H1 (cell line): Measurements from ENCODE around the gene INSYN1. TPM values are rescaled to one million over a fixed set of nuclear protein-coding genes. Genes with fewer than 3 reads are reported as not detected.

ENCODE experiments used
- CTCF ChIA-PET: fragments of 300-600 bp; sonication (Branson Sonifier 250); formaldehyde crosslinking; loops from one replicate; lab custom pipeline; 2021; ENCODE audit not compliant: partially characterized antibody; lab: Charles Lee
- POLR2A ChIA-PET: fragments of 300-600 bp; sonication (Branson Sonifier 250); formaldehyde crosslinking; loops from one replicate; lab custom pipeline; 2021; ENCODE audit warnings: inconsistent platforms; ENCODE audit not compliant: partially characterized antibody; lab: Charles Lee
- DNase-seq, 2 experiments: peaks; one replicate each; pipeline versions ENCODE4 v3.0.0 to v3.0.0-alpha.2; 2010 to 2022; ENCODE audit warnings: low spot score in 2 of 2, low read depth in 1 of 2, mixed read lengths in 1 of 2
- FAIRE-seq: peaks from 2 replicates; lab custom pipeline; 2011; peaks lifted over from hg19 to GRCh38; lab: Jason Lieb, UNC
- H2AFZ ChIP-seq: 2 replicates; pipeline ENCODE4 v1.8.1; 2012; ENCODE audit warnings: low read length, inconsistent platforms
- H2AK5ac ChIP-seq: 2 replicates; pipeline ENCODE4 v1.6.1; 2013; ENCODE audit warnings: low read depth, low read length
- H2BK120ac ChIP-seq: replicated peaks from 2 replicates; pipeline ENCODE3; 2013; ENCODE audit warnings: low read depth, low read length, inconsistent platforms
- H2BK12ac ChIP-seq: 2 replicates; pipeline ENCODE4 v1.6.1; 2013; ENCODE audit warnings: low read depth, low read length
- H2BK15ac ChIP-seq: 2 replicates; pipeline ENCODE4 v1.6.1; 2013; ENCODE audit warnings: low read length
- H2BK20ac ChIP-seq: 2 replicates; pipeline ENCODE4 v1.6.1; 2013; ENCODE audit warnings: low read length
- H2BK5ac ChIP-seq: 2 replicates; pipeline ENCODE4 v1.6.1; 2013; ENCODE audit warnings: low read depth, low read length
- H3K14ac ChIP-seq: 2 replicates; pipeline ENCODE4 v1.6.1; 2013; ENCODE audit warnings: inconsistent platforms; ENCODE audit not compliant: insufficient read length
- H3K18ac ChIP-seq: 2 replicates; pipeline ENCODE4 v1.6.1; 2013; ENCODE audit warnings: low read length; ENCODE audit errors: extremely low read depth
- H3K23ac ChIP-seq: 2 replicates; pipeline ENCODE4 v1.6.1; 2013; ENCODE audit warnings: inconsistent platforms; ENCODE audit not compliant: insufficient read length
- H3K23me2 ChIP-seq: 2 replicates; pipeline ENCODE4 v1.6.1; 2013; ENCODE audit warnings: low read depth, low read length
- H3K27ac ChIP-seq: 2 replicates; pipeline ENCODE4 v1.6.1; 2011; ENCODE audit warnings: low read depth, low read length, inconsistent platforms
- H3K27me3 ChIP-seq, 4 experiments: replicated peaks in 1 of 4; 1 replicate in 1 of 4; 2 replicates in 3 of 4; pipeline versions ENCODE4 v1.6.1 to v1.8.1; 2011 to 2013; ENCODE audit warnings: low read length in 3 of 4, mild to moderate bottlenecking in 3 of 4, inconsistent platforms in 2 of 4, mixed read lengths in 2 of 4, moderate library complexity in 1 of 4; ENCODE audit not compliant: control insufficient read depth in 3 of 4, insufficient read depth in 3 of 4; ENCODE audit errors: extremely low read depth in 1 of 4
- H3K36me3 ChIP-seq, 4 experiments: 2 replicates each; pipeline versions ENCODE4 v1.6.1 to v1.8.1; 2011 to 2013; ENCODE audit warnings: mild to moderate bottlenecking in 4 of 4, low read length in 3 of 4, moderate library complexity in 2 of 4, control low read depth in 1 of 4, inconsistent platforms in 1 of 4; ENCODE audit not compliant: insufficient read depth in 4 of 4, control insufficient read depth in 2 of 4
- H3K4ac ChIP-seq: replicated peaks from 2 replicates; pipeline ENCODE3; 2013; ENCODE audit warnings: low read length, low read depth, mixed read lengths, inconsistent platforms; ENCODE audit not compliant: insufficient read length
- H3K4me1 ChIP-seq, 4 experiments: replicated peaks in 1 of 4; 1 replicate in 1 of 4; 2 replicates in 3 of 4; pipeline versions ENCODE4 v1.6.1 to v1.8.1; 2011 to 2013; ENCODE audit warnings: low read length in 3 of 4, inconsistent platforms in 2 of 4, mixed read lengths in 1 of 4; ENCODE audit not compliant: insufficient read depth in 4 of 4, control insufficient read depth in 3 of 4
- H3K4me2 ChIP-seq, 2 experiments: 2 replicates each; pipeline versions ENCODE4 v1.6.1 to v1.8.1; 2011 to 2013; ENCODE audit warnings: low read depth in 2 of 2, low read length in 2 of 2, control low read depth in 1 of 2, inconsistent platforms in 1 of 2, mild to moderate bottlenecking in 1 of 2; ENCODE audit not compliant: insufficient read depth in 1 of 2
- H3K4me3 ChIP-seq, 4 experiments: fragments of 200-600, 300-600 bp in 1 of 4; sonication (generic), shearing (Covaris generic), sonication (Bioruptor Twin) in 1 of 4; 2 replicates each; pipeline versions ENCODE4 v1.5.1 to v1.8.1; 2011 to 2016; ENCODE audit warnings: low read length in 4 of 4, low read depth in 3 of 4, control low read depth in 2 of 4, inconsistent platforms in 2 of 4, mild to moderate bottlenecking in 2 of 4, mixed read lengths in 1 of 4, moderate library complexity in 1 of 4; ENCODE audit not compliant: insufficient read depth in 2 of 4; ENCODE audit errors: extremely low read depth in 1 of 4
- H3K56ac ChIP-seq: replicated peaks from 2 replicates; pipeline ENCODE3; 2013; ENCODE audit warnings: low read depth, mild to moderate bottlenecking, mixed read lengths, low read length, inconsistent platforms; ENCODE audit not compliant: insufficient read length
- H3K79me1 ChIP-seq: 2 replicates; pipeline ENCODE4 v1.6.1; 2013; ENCODE audit warnings: low read depth, low read length, control low read depth
- H3K79me2 ChIP-seq, 2 experiments: 2 replicates each; pipeline versions ENCODE4 v1.6.1 to v1.8.1; 2012 to 2013; ENCODE audit warnings: low read length in 2 of 2, mild to moderate bottlenecking in 2 of 2, inconsistent platforms in 1 of 2; ENCODE audit not compliant: insufficient read depth in 2 of 2, control insufficient read depth in 1 of 2
- H3K9ac ChIP-seq, 4 experiments: replicated peaks in 1 of 4; 1 replicate in 1 of 4; 2 replicates in 3 of 4; pipeline versions ENCODE4 v1.6.1 to v1.8.1; 2011 to 2013; ENCODE audit warnings: low read depth in 3 of 4, low read length in 3 of 4, control low read depth in 2 of 4, mild to moderate bottlenecking in 2 of 4, moderate library complexity in 2 of 4, inconsistent platforms in 1 of 4; ENCODE audit errors: extremely low read depth in 1 of 4
- H3K9me3 ChIP-seq, 2 experiments: 2 replicates each; pipeline versions ENCODE4 v1.6.1 to v1.8.1; 2012 to 2013; ENCODE audit warnings: mild to moderate bottlenecking in 2 of 2, moderate library complexity in 2 of 2, control low read depth in 1 of 2, inconsistent platforms in 1 of 2, low read depth in 1 of 2, low read length in 1 of 2, mixed read lengths in 1 of 2; ENCODE audit not compliant: insufficient read depth in 2 of 2
- H4K20me1 ChIP-seq, 2 experiments: replicated peaks in 1 of 2; 2 replicates each; pipeline versions ENCODE3 to v1.8.1; 2011 to 2013; ENCODE audit warnings: inconsistent platforms in 2 of 2, low read length in 2 of 2, mild to moderate bottlenecking in 1 of 2; ENCODE audit not compliant: insufficient read depth in 2 of 2, control insufficient read depth in 1 of 2
- H4K5ac ChIP-seq: 2 replicates; pipeline ENCODE4 v1.6.1; 2013; ENCODE audit warnings: low read length, low read depth, mixed read lengths, inconsistent platforms; ENCODE audit not compliant: insufficient read length
- H4K8ac ChIP-seq: 2 replicates; pipeline ENCODE4 v1.8.0; 2013; ENCODE audit warnings: mild to moderate bottlenecking, moderate library complexity, low read length, inconsistent platforms; ENCODE audit not compliant: insufficient read depth; ENCODE audit errors: extremely low read depth
- H4K91ac ChIP-seq: replicated peaks from 2 replicates; pipeline ENCODE3; 2013; ENCODE audit warnings: low read length, mixed read lengths, inconsistent platforms; ENCODE audit not compliant: insufficient read length
- ASH2L ChIP-seq: fragments of 200-600, 300-600 bp; sonication (generic); IDR thresholded peaks from one replicate; pipeline ENCODE4 v1.7.1; 2017; ENCODE audit warnings: low read length
- BRCA1 ChIP-seq: IDR thresholded peaks from 2 replicates; pipeline ENCODE4 v1.6.1; 2012; ENCODE audit warnings: low read depth, low read length, improper control_type of control experiment
- CEBPB ChIP-seq: IDR thresholded peaks from 2 replicates; pipeline ENCODE4 v1.6.1; 2012; ENCODE audit warnings: low read depth, low read length
- GTF2F1 ChIP-seq: IDR thresholded peaks from 2 replicates; pipeline ENCODE4 v1.6.1; 2012; ENCODE audit warnings: low read depth, low read length, improper control_type of control experiment, borderline replicate concordance
- JUN ChIP-seq: IDR thresholded peaks from 2 replicates; pipeline ENCODE4 v1.6.1; 2011; ENCODE audit warnings: low read depth, mild to moderate bottlenecking, improper control_type of control experiment, low read length
- SP1 ChIP-seq: IDR thresholded peaks from 2 replicates; pipeline ENCODE4 v1.6.1; 2011; ENCODE audit warnings: low read depth, low read length
- TAF1 ChIP-seq: IDR thresholded peaks from 2 replicates; pipeline ENCODE4 v1.6.1; 2011; ENCODE audit warnings: mild to moderate bottlenecking, low read depth, low read length
- TAF7 ChIP-seq: optimal IDR thresholded peaks from 2 replicates; pipeline ENCODE3; 2011; ENCODE audit warnings: low read depth, mild to moderate bottlenecking, inconsistent platforms, low read length, moderate library complexity, borderline replicate concordance
- WGBS, 2 experiments: shearing (Covaris generic) in 1 of 2; methylation state at CpG; one replicate each; pipeline versions ENCODE4 v1.1.6 to v1.1.7; 2013 to 2015; ENCODE audit warnings: low lambda C conversion rate in 2 of 2, mixed read lengths in 2 of 2, inconsistent platforms in 1 of 2, low coverage in 1 of 2, missing lambda C conversion rate in 1 of 2; ENCODE audit not compliant: insufficient replicate concordance in 2 of 2, insufficient coverage in 1 of 2, insufficient read length in 1 of 2; ENCODE audit errors: extremely low coverage in 1 of 2, missing lambda C conversion rate in 1 of 2; 5-methylcytosine and 5-hydroxymethylcytosine counted together
- polyA plus RNA-seq, 7 experiments: library from polyadenylated mRNA; depleted of rRNA in 3 of 7; stranded (reverse) in 5 of 7; unstranded in 2 of 7; fragments of >200 nt in 5 of 7; fragments of 200-250 nt in 2 of 7; gene quantifications; 1 replicate in 5 of 7; 2 replicates in 1 of 7; 4 replicates in 1 of 7; pipeline versions ENCODE4 v1.2.1 to v1.2.3, GENCODE V29; 2011 to 2013; ENCODE audit warnings: missing spikeins in 2 of 7, mixed read lengths in 2 of 7
- total RNA-seq: library from RNA; stranded (reverse); fragmentation: NEBNext Ultra II Directional; extraction: Animal tissue kit (Norgen Biotek cat#: 25700); gene quantifications from 2 replicates; pipeline ENCODE4 v1.2.1, GENCODE V29; 2021

INSYN1 gene
- total and polyA plus RNA-seq, 2 of the 8 experiments (the other 6 are each of a cell fraction or from before 2014, with no cell fraction given), result 7.2 to 10.2 TPM

GRCh38 chr15:73773428-73773827, 20.3 kb upstream of the INSYN1 start:
- DNase-seq (no peak), FAIRE-seq (no peak)
- Histone ChIP-seq H2BK15ac (no peak overlapping the region), H3K14ac (no peak overlapping the region), H3K9me3 (no peaks in the 10 kb centered on the region), H2AK5ac (no peak overlapping the region), H3K18ac (no peak overlapping the region), H2BK12ac (0 out of 2 replicates have a peak overlapping the region, but pooled peaks have one; percentile 27), H3K4me2 (no peak overlapping the region), H3K4me3 (no peak overlapping the region), H3K56ac (no peak overlapping the region), H2BK5ac (no peak overlapping the region), H3K27me3 (no peaks in the 10 kb centered on the region), H3K36me3 (no peaks in the 10 kb centered on the region), H3K4me1 (peaks cover 0 to 8% (median 3%) of the 10 kb centered on the region in 4 experiments; a peak in 1 of 7 replicates), H2AFZ (no peak overlapping the region), H2BK120ac (no peak overlapping the region), H3K79me2 (no peaks in the 10 kb centered on the region), H4K91ac (no peak overlapping the region), H3K79me1 (no peaks in the 10 kb centered on the region), H4K5ac (no peak overlapping the region), H4K20me1 (no peaks in the 10 kb centered on the region), H2BK20ac (no peak overlapping the region), H3K23me2 (no peaks in the 10 kb centered on the region), H4K8ac (no peak overlapping the region), H3K27ac (no peak overlapping the region), H3K9ac (no peak overlapping the region), H3K4ac (no peak overlapping the region), H3K23ac (no peak overlapping the region)
- WGBS, 2 experiments, result 74% methylated on average over 6 of the region's 6 CpGs; no CpG with 5 or more reads in 1 of the 2 experiments
- ChIA-PET CTCF (interaction anchor here (1.0 to 3.4 kb wide), 5 partner anchors 12 to 94 kb away, joined by 3 to 14 read pairs (median 6); no protein-coding TSS in a partner anchor), POLR2A (interaction anchor here (1.0 kb wide), 1 partner anchor 20 kb away, joined by 5 read pairs; the partner anchor contains the start of gene INSYN1)
- TF ChIP-seq BRCA1 (no peak), SP1 (no peak), TAF1 (no peak), GTF2F1 (no peak), CEBPB (no peak), TAF7 (no peak), JUN (no peak), ASH2L (no peak)
